Stomach (tissue), 4 donors: Measurements from ENCODE around the gene IQSEC1.

Source experiments
- CTCF ChIP-seq, 7 experiments: fragments of 450-650 bp in 4 of 7; fragments of 200-600 bp in 3 of 7; sonication (generic) in 3 of 7; IDR thresholded peaks; one replicate each; pipeline ENCODE4 v1.5.1; 2016 to 2019; ENCODE audit warnings: antibody characterized with exemption in 7 of 7, control low read depth in 2 of 7, mild to moderate bottlenecking in 1 of 7
- EP300 ChIP-seq: sonication (generic); formaldehyde crosslinking; IDR thresholded peaks from one replicate; pipeline ENCODE4 v1.6.1; 2017; ENCODE audit warnings: antibody characterized with exemption
- POLR2A ChIP-seq, 4 donors: fragments of 450-650 bp; IDR thresholded peaks; one replicate each; pipeline ENCODE4 v1.6.1; 2016; ENCODE audit warnings: antibody characterized with exemption in 4 of 4, control low read depth in 2 of 4, mild to moderate bottlenecking in 1 of 4, moderate library complexity in 1 of 4
- POLR2AphosphoS5 ChIP-seq, 3 donors: sonication (generic); formaldehyde crosslinking; IDR thresholded peaks; one replicate each; pipeline ENCODE4 v1.6.1; 2016; ENCODE audit warnings: antibody characterized with exemption in 3 of 3

GRCh38 chr3:13103416-13104058 is 30.3 kb upstream of the IQSEC1 start:
- TF ChIP-seq EP300 = no peak
- no peak for TF ChIP-seq CTCF (IDR thresholded peaks at IDR 0.05)
- no peak for TF ChIP-seq POLR2A (IDR thresholded peaks at IDR 0.05)
- no peak for TF ChIP-seq POLR2AphosphoS5 (IDR thresholded peaks at IDR 0.05)
